Hindlimb muscle (tissue), 1 donor: ENCODE results near the gene ADAP2. TPM values are rescaled to one million over a fixed set of nuclear protein-coding genes. Genes with fewer than 3 reads are reported as not detected.
A peak's percentile ranks its signal among the peaks of the same experiment; 100 is the strongest.
"Not testable (repeated sequence)": the region's sequence is repeated elsewhere in the genome, so short reads cannot be mapped to it uniquely, and the experiment has no call there.

Source experiments
- DNase-seq: peaks from one replicate; pipeline ENCODE4 v3.0.0-alpha.2; 2013
- polyA plus RNA-seq: library from polyadenylated mRNA; unstranded; fragments of 120-200 nt; gene quantifications from one replicate; pipeline ENCODE4 v1.2.1, GENCODE V29; 2013; ENCODE audit not compliant: insufficient read length

The ADAP2 gene, protein sequence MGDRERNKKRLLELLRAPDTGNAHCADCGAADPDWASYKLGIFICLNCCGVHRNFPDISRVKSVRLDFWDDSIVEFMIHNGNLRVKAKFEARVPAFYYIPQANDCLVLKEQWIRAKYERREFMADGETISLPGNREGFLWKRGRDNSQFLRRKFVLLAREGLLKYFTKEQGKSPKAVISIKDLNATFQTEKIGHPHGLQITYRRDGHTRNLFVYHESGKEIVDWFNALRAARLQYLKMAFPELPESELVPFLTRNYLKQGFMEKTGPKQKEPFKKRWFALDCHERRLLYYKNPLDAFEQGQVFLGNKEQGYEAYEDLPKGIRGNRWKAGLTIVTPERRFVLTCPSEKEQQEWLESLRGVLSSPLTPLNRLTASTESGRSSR
- 10.1 TPM for polyA plus RNA-seq

DNA sequence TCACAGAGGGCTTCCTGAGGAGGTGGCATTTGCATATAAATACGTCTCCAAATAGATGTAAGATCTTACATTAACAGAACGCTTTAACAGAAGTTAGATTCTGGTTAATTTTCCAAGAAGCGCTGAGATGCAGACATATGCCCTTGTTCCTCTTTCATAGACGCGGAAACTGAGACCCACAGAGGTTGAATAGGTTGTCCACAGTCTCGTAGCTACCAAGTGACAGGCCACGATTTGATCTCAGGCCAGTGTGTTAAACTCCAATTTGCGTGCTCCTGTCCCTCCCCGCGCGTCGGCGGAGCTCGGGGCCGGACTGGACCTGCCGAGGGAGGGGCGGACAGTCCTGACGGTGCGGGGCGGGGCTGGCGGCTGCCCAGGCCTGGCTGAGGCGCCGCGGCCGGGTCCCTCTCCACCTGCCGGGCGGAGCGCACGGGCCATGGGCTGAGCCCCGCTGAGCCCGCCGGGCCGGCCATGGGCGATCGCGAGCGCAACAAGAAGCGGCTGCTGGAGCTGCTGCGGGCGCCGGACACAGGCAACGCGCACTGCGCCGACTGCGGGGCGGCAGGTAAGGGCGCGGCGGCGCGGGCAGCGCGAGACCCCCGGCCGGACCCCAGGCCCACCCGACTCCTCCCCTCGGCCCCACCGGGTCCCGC is at the start of gene ADAP2:
TSS of gene ADAP2 (plus strand) at position 402 of the 653 bp plus-strand sequence. CDS start at position 472, 70 bp downstream.
- peak; percentile 45 for DNase-seq

DNA sequence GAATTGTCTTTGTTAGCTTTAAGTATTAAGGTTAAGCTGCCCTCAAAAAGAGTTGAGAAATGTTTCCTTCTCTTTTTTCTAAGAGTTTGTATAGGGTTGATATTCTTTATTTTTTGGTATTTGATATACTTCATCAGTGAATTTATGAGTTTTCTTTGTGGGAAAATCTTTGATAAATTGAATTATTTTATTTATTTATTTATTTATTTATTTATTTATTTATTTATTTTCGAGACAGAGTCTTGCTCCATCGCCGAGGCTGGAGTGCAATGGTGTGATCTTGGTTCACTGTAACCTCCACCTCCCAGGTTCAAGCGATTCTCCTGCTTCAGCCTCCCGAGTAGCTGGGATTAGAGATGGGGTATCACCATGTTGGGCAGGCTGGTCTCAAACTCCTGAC is 35.6 kb upstream of the ADAP2 start:
- no peak for DNase-seq

DNA sequence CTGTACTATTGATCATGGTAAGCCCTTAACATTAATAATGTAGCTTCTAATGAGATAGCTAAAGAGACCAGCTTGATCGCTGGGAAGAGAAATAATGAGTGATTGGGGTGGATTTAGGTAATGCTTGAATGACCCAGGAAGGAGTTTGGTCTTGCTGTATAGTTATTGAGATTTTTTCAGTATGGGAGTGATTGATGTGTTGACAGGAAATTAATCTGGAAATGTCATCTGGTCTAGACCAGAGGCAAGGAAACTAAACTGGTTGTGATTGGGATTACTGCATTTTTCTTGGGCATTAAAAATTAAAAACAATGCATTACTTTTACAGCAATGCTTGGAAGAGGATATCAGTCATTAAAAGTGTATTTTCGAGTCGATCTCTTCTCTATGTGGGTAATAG is 27.5 kb upstream of the ADAP2 start:
- no peak for DNase-seq

DNA sequence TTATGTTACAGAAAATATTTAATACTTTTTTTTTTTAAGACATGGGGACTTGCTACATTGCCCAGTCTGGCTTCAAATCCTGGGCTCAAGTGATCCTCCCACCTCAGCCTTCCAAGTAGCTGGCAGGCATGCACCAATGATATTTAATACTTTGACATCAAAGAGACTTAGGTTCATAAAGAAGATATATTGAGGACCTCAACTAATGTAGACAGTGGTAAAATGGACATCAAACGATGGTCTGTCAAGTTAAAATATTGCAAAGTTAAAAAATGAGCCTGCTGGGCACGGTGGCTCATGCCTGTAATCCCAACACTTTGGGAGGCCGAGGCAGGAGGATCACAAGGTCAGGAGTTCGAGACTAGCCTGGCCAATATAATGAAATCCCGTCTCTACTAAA is 24.4 kb upstream of the ADAP2 start:
- no peak for DNase-seq

DNA sequence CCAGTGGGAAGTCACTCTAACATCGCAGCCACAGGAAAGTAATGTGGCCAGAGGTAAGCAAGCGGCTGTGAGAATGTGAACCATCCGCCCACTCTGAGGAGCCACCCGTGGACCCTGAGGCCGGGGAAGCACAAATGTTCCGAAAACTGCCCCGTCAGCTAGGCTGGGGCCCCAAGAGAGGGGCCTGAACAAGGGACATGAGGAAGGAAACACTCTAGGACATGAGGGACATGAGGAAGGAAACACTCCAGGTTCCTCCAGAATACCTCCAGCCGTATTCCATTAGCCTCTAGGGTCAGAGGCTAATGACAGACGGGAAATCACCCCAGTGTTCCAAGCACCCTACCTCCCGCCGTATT is 16.0 kb upstream of the ADAP2 start:
- no peak for DNase-seq

DNA sequence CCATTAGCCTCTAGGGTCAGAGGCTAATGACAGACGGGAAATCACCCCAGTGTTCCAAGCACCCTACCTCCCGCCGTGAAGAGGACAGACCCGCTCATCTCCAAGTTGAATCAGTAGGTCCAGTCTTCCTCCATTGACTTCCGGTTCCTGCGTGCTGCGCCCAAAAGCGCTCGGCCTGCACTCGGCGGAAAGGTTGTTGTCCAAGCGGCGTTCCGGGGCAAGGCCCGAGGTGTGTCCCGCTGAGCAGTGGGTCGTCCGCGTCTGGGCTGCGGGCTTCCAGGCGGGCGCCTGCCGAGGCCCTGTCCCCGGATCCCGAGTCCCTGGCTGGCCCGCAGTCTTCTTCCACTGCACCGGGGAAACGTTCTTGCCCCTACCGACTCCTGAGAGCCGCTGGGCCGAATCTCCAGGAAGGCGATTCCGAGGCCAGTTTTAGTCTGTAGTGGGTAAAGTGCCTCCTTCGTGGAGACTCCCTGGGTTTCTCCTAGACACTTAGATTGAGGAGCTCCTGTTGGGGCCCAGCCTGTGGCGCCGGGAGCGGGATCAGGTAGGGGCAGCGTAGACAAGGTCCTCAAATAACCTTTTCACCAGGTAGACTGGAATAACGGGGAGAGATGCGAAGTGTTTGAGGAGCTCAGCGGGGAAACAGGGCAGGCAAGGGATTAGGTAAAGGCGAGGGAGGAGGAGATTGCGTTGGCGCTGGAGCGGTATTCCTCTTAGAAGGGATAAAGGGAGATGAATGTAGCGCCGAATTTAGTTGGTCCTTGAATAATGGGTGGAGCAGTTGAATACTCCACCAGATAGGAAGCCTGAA is 15.4 kb upstream of the ADAP2 start, which contains the start of gene TEFM:
TSS of gene TEFM (minus strand) at position 138 of the 811 bp plus-strand sequence. CDS start at position 98, 40 bp downstream.
- DNase-seq: peak; percentile 93

DNA sequence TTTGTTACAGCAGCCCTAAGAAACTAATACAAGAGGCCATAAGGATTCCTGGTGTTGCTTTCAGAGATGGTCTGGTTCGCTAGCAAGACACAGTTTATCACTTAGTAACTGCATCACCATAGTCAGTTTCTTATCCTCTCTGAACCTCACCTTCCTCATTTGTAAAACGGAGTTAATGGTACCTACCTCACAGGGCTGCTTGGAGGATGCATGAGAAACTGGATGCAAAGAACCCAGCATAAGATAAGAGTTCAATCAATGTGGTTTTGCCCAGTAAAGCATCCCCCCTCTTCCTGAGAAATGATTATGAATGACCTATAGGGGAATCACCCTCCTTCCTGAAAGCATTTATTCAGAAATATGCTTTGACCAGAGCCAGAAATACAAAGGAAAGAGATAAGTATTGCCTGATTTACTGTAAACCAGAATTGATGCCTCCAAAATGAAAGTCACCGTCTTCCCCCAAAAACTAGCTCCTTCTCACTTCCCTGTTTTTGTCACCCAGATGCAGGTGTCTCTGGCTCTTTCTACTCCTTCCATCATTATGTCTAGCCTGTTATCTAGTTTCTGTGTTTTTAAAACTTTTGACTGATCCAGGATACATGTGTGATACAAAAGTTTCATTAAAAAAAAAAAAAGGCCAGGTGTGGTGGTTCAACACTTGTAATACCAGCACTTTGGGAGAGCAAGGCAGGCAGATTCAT is 12.9 kb upstream of the ADAP2 start:
- no peak for DNase-seq

DNA sequence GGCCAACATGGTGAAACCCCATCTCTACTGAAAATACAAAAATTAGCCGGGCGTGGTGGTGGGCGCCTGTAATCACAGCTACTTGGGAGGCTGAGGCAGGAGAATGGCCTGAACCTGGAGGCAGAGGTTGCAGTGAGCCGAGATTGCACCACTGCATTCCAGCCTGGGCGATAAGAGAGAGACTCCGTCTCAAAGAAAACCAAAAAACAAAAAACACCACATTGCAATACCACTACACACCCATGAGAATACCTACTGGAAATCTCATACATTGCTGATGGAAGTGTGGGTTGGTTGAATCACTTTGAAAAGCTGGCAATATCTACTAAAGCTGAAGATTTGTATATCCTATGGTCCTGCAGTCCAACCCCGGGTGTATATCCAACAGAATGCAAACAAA is 11.6 kb upstream of the ADAP2 start:
- DNase-seq: not testable (repeated sequence)

DNA sequence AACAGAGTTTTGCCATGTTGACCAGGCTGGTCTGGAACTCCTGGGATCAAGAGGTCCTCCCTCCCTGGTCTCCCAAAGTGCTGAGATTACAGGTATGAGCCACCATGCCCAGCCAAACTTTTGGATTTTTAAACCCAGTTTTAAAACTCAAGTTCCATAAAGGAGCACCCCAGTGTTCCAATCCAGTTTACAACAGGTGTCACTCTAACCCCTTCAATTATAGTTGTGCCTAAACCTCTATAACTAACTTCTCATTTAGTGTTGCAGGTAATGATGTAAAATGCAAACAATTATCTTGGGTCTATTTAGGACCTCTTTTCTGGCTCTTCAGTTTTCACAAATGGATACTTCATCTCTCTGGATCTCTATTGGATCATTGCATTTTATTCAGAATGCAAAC is 7.8 kb upstream of the ADAP2 start:
- DNase-seq: no peak

DNA sequence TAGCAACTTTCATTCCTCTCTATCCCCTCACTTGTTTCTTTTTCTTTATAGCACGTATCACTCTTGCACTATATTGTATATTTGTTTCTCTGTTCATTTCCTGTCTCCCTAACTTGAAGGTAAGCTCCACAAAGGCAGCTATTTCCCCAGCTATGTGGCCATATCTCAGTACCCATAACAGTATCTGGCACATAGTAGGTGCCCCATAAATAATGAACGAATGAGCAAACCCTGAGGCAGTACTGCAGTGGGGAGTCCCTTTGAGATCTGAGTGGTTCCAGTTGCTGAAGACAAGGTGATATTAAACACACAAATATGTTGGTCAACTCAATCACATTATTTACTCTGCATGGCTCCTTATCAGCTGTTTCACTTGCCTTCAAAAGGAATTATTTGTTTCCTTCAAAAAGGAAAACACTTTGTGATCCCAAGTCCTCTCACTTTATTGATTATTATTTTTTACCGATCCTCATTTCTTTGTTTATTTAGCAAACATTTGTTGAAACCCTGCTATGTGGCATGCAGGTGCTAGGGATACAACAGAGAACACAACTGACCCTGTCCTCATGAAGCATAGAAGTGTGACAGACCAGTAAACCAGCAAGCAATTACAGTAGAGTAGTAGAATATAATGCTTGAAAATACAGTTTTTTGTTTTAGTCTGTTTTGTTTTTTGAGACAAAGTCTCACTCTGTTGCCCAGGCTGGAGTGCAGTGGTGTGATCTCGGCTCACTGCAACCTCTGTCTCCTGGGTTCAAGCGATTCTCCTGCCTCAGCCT is 5.7 kb upstream of the ADAP2 start:
- DNase-seq: no peak

DNA sequence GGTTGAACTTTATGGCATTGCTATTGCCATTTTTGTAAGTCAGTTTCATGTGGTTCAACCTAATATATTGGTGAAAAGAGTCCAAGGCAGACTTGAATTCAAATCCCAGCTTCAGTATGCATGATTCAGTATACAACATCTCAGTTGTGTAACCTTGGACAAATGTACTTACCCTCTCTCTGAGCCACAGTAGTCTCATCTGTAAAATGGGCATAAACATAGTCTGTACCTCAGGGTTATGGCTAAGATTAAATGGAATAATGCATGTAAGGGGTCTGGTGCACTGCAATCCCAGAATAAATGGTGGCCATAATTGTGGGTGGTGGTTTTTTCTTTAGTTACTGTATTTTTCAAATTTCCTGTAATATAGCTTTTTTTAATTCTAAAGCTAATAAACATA is 4.7 kb upstream of the ADAP2 start:
- DNase-seq: no peak

DNA sequence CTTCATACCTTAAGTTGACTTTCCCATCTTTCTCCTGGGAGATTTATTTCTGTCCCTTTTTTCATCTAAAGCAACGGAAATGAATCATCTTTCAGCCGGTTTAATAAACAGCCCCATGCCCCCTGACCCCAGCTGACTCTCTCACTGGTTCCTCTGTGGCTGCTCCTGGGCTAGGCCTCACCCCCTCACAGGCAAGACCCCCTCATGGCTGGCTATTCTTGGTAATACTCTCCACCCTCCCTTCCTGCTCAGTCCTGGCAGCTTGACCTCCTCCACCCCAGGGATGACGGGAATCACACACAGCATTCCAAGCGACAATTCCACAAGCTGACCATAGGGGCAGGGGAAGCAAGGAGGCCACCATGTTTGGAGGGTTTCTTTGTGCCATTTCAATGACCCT is 1.5 kb upstream of the ADAP2 start:
- no peak for DNase-seq

DNA sequence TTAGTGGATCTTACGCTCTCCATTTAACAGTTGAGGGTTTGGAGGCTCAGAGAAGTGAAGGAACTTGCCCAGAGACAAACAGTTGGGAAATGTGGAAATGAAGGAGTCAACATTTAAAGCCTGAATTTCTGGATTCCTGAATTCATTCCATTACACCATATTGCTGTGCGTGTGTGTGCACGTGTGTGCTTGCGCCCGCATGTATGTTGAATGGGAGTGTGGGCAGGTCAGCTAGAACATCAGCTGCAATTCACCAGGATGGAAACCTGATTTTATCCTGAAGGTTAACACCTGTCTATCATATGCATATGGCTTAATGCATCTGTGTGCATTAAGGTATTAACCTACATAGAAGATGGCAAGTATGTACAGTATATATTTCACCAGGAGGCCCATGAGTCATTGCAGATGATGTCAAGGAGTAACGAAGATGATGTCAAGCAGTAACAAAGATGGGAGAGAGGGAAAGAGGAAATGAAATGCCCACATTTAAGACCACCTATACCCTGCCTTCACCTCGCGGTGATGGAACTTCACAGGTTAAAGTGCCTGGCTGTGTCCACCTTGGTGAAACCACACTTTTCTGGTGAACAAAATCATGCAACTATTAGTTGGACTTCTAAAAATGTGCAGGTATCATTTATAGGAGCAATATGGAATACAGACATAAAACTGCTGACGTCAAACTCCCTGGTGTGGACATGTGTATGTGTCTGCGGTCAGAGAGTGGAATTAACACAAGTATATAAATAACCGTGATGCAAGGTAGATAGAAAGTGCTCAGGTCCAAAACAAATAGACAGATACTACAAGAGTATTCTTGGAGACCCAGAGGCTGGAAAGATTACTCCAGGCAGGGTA is 832 bp upstream of the ADAP2 start:
- no peak for DNase-seq

DNA sequence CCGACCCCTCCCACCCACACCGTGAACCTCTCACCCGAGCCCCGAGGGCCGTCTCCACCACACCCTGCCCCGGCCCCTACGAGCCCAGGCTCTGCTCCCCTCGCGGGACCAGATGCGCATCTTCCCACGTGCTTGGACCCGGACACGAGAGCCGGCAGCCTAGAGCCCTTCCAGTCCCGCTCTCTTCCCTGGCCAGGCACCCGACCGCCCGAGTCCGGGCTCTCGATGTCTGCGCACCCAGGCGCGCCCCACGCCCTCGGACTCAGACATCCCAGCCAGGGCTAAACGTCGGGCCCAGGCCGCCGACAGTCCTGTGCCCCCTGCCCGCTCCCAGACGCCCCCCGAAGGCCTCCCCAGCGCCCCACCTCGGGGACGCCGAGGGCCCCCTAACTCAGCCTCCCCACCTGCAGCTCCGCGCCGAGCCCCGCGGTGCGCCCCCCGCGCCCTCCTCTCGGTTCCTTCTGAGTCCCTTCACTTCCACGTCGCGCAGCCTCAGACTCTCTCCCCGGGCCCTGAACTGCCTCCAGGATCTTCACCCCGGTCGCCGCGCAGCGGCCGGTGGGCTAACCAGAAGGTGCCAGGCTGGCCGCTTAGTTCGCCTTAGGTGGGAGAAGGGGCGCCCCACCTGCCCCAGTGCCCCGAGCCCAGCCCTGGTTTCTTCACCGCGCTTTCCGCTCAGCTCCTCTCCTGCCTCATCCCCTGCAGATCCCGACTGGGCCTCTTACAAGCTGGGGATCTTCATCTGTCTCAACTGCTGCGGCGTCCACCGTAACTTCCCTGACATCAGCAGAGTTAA is 688 bp downstream of the ADAP2 start:
- DNase-seq: no peak

DNA sequence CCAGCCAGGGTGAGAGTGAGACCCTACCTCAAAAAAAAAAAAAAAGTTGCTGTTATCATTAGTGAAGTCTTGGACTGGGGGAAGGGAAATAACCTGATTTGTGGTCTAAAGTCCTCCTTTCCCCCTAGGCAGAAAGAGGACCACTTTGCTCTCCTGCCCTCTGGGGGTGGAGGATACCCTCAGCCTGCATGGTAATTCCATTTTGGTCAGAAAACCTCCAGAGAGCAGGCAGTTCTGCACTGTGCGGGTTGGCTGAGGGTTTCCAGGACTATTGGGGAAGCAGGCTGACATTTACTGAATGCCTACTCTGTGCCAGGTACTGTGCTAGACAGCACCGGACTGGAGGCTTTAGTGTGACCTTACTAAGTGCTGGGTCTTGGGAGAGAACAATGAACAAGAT is 2.6 kb downstream of the ADAP2 start:
- no peak for DNase-seq

DNA sequence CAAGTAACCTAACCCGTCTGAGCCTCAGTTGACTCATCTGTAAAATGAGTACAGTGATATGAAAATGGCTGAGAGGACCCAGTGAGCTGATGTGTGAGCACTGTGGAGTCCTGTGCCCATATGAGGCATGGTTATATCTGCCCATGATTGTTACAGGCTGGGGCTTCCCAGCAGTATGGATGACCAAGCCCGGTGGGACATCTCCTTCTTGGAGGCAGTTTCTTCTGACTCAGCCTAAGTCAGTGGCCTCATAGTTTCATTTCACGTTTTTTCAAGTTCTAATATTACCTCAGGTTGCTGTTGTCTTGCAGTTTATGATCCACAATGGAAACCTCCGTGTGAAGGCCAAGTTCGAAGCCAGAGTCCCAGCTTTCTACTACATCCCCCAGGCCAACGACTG is 4.8 kb downstream of the ADAP2 start:
- no peak for DNase-seq

DNA sequence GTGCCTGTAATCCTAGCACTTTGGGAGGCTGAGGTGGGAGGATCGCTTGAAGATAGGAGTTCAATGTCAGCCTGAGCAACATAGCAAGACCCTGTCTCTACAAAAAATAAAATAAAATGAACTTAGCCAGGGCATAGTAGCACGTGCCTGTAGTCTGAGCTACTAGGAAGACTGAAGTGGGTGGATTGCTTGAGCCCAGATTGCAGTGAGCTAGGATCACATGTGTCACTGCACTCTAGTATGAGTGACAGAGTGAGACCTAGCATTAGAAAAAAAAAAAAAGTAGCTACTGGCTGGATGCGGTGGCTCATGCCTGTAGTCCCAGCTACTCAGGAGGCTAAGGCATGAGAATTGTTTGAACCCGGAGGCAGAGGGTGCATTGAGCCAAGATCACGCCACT is 6.0 kb downstream of the ADAP2 start:
- no peak for DNase-seq

DNA sequence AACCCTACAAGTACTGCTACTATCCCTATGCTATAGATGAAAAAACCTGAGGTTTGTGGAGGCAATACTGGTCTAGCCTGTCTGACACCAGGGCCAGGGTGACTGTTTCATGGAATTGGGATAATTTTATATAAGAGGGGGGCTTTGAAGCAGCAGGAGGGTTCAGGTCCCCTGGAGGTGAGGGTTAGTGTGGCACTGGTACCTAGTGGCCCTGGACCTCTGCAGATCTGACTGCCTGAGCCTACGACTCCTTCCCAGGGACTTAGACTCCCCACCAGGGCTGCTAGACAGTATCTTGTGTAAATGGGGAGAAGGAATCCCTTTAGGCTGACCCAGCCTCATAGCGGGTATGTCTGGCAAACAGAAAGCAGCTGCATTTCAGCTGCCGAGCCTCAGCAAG is 6.8 kb downstream of the ADAP2 start:
- no peak for DNase-seq

DNA sequence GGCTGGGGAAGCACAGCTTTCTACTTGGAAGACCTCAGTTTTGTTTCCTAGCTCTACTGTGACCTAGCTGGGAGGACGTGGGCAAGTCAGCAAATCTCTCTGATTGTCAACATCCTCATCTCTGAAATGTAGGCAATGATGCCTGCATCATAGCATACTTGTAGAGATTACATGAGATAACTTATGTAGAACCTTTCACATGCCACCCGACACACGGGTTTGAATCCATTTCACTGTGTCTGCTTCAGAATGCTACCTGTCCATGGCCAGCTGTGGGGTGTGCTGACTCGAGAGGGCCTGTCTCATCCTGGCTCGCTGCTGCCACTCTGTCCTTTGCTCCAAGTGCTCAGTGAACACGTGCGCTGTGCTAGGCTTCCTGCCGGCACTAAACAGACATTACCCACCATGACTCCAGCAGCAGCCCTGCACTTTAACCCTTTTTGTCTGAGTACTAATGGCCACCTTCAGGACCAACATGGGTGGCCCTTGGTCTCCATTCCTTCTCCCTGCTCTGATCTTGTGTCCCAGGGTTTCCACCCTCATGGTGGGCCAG is 7.4 kb downstream of the ADAP2 start:
- DNase-seq: no peak

DNA sequence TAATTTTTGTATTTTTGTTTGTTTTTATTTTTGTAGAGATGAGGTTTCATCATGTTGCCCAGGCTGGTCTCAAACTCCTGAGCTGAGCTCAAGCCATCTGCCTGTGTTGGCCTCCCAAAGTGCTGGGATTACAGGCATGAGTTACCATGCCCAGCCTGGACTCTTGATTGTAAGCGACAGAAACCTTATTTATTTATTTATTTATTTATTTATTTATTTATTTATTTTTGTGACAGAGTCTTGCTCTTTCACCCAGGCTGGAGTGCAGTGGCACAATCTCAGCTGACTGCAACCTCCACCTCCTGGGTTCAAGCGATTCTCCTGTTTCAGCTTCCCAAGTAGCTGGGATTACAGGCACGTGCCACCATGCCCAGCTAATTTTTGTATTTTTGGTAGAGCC is 8.1 kb downstream of the ADAP2 start:
- not testable (repeated sequence) for DNase-seq
